ENCODE results near the gene SLC4A11. TPM values are rescaled to one million over a fixed set of nuclear protein-coding genes. Genes with fewer than 3 reads are reported as not detected.
"Not testable (repeated sequence)": the region's sequence is repeated elsewhere in the genome, so short reads cannot be mapped to it uniquely, and the experiment has no call there.

Gene SLC4A11
- total RNA-seq, 1 donor from 2014 or later, result 4.2 TPM

DNA sequence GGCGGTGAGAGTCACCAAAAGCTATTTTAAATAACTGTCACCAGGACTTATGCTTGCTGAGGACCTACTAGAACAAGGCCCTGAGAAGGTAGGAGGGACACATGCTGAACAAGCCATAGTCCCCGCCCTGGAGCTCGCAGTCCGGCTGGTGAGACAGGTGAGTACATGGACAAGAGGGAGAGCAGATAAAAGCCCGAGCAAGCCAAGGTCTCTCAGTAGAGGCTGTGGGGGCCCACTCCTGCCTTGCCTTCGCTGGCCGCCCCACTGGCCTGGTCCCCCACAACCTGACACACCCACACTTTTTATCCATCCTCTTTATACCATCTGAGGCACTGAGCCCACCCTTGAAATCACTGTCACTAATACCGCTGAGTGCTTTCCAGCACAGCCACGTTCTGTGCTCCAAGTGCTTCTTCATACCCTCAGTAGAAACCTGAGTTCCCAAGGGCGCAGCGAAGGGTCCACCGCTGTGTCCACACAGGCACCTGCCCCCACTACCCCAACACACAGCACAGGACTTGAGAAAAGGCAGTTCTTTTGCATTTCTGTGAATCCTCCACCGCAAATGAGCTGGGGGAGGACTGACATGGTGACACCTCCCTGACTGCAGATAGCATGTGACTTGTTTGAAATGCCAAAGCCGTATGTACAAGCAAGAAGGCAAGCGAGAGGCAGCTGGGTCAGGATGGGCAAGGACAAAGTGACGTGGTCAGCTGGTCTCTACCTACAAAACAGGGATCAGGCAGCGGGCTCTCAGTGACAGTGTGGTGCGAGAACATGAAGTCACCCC is 46.6 kb downstream of the SLC4A11 start:
- DNase-seq (ENCODE audit: low spot score), result no peak
- Mint-ChIP-seq H3K4me3 (ENCODE audit: unreplicated experiment) (no peak overlapping the region), H3K27me3 (ENCODE audit: low read depth) (no peaks in the 10 kb centered on the region), H3K4me1 (ENCODE audit: low read depth) (no peaks in the 10 kb centered on the region), H3K9me3 (ENCODE audit: low read depth) (no peaks in the 10 kb centered on the region), H3K27ac (ENCODE audit: unreplicated experiment) (no peak overlapping the region), H3K36me3 (ENCODE audit: low read depth) (peaks cover 36% of the 10 kb centered on the region)
- TF ChIP-seq, protein P1, sequence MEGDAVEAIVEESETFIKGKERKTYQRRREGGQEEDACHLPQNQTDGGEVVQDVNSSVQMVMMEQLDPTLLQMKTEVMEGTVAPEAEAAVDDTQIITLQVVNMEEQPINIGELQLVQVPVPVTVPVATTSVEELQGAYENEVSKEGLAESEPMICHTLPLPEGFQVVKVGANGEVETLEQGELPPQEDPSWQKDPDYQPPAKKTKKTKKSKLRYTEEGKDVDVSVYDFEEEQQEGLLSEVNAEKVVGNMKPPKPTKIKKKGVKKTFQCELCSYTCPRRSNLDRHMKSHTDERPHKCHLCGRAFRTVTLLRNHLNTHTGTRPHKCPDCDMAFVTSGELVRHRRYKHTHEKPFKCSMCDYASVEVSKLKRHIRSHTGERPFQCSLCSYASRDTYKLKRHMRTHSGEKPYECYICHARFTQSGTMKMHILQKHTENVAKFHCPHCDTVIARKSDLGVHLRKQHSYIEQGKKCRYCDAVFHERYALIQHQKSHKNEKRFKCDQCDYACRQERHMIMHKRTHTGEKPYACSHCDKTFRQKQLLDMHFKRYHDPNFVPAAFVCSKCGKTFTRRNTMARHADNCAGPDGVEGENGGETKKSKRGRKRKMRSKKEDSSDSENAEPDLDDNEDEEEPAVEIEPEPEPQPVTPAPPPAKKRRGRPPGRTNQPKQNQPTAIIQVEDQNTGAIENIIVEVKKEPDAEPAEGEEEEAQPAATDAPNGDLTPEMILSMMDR (IDR thresholded peaks at IDR 0.05), result no peak

DNA sequence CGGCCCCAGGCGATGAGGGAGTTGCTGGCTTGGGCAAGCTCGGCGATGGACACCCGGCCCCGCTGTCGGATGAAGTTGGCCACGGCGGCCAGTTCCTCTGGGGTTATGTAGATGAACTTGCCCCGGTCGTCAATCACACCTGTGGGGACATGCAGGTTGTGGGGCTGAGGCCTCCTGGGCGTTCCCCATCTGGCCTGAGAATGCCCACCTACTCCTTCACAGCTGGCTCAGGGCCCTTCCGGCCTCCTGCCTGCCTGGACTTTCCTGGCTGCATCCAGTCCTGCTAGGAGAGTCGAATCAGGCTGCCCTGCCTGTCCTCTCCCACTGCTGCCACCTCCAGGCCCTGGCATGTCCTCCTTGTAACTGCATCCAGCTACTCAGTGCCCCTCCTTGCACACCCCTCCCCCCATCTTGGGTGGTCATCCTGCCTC is 48.3 kb downstream of the SLC4A11 start:
- no peak overlapping the region for H3K4me3 Mint-ChIP-seq (ENCODE audit: unreplicated experiment)
- peaks cover 32% of the 10 kb centered on the region for H3K36me3 Mint-ChIP-seq (ENCODE audit: low read depth)
- DNase-seq (ENCODE audit: low spot score), result no peak
- TF ChIP-seq, protein P1 (IDR thresholded peaks at IDR 0.05), result no peak
- no peaks in the 10 kb centered on the region for H3K27me3 Mint-ChIP-seq (ENCODE audit: low read depth)
- H3K9me3 Mint-ChIP-seq (ENCODE audit: low read depth), result no peaks in the 10 kb centered on the region
- H3K27ac Mint-ChIP-seq (ENCODE audit: unreplicated experiment), result no peak overlapping the region
- H3K4me1 Mint-ChIP-seq (ENCODE audit: low read depth), result no peaks in the 10 kb centered on the region

DNA sequence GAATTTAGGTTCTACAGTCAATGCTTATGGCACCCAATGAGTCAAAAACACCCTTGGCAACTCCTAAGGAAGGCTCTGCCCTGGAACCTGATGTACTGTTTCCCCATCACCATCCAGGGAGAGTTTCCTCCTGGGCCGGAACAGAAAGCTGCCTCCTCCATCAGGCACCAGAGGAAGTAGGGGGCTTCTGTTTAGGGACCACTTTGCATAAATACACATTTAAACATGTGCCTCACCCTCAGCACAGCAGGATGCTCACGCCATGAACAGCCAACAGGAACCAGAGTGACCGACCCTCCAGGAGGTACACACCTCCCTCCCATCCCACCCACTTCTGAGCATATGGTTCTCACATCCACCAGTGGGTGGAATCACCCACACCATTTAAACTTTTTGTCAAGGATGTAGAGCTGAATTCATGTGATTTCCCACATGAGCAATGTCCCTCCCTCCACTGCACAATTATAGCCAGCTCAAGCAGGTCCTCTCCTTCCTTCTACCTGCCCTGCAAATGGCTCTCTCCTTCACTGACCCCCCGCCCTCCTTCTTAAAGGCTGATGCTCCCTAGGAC is 49.3 kb downstream of the SLC4A11 start:
- peaks cover 25% of the 10 kb centered on the region for H3K36me3 Mint-ChIP-seq (ENCODE audit: low read depth)
- DNase-seq (ENCODE audit: low spot score), result no peak
- H3K4me3 Mint-ChIP-seq (ENCODE audit: unreplicated experiment), result no peak overlapping the region
- H3K9me3 Mint-ChIP-seq (ENCODE audit: low read depth), result no peaks in the 10 kb centered on the region
- H3K27me3 Mint-ChIP-seq (ENCODE audit: low read depth), result no peaks in the 10 kb centered on the region
- TF ChIP-seq, protein P1 (IDR thresholded peaks at IDR 0.05), result no peak
- H3K4me1 Mint-ChIP-seq (ENCODE audit: low read depth), result no peaks in the 10 kb centered on the region
- H3K27ac Mint-ChIP-seq (ENCODE audit: unreplicated experiment), result no peak overlapping the region

DNA sequence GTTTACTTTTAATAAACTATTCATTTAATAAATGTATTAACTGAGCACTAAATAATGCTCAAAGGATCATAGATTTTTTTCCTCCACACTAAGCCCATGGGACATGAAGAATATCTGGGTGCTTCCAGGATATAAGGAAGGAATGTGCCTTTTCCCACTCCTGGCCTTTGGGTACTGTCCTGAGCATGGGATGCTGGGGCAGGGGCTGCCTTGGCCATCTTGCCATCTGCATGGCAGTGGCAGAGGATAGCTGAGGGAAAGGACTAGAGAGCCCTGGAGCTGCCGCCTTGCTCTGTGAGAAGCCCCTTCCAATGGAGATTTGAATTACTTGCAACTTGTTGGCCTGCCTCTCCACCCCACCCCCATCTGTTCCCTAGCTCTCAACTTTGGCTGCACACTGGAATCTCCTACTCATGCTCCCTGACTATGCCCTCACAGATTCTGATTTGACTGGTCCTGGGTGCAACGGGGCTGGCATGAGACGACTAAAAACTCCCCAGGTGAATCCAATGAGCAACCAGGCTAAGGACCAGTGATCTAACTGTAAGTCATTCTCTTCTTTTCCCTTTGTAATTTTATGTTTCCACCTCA is 50.1 kb downstream of the SLC4A11 start:
- H3K27me3 Mint-ChIP-seq (ENCODE audit: low read depth), result no peaks in the 10 kb centered on the region
- H3K4me3 Mint-ChIP-seq (ENCODE audit: unreplicated experiment), result no peak overlapping the region
- no peaks in the 10 kb centered on the region for H3K9me3 Mint-ChIP-seq (ENCODE audit: low read depth)
- TF ChIP-seq, protein P1 (IDR thresholded peaks at IDR 0.05), result no peak
- H3K36me3 Mint-ChIP-seq (ENCODE audit: low read depth), result peaks cover 22% of the 10 kb centered on the region
- DNase-seq (ENCODE audit: low spot score), result no peak
- peak overlapping the region; percentile 10 for H3K27ac Mint-ChIP-seq (ENCODE audit: unreplicated experiment)
- H3K4me1 Mint-ChIP-seq (ENCODE audit: low read depth), result no peaks in the 10 kb centered on the region

DNA sequence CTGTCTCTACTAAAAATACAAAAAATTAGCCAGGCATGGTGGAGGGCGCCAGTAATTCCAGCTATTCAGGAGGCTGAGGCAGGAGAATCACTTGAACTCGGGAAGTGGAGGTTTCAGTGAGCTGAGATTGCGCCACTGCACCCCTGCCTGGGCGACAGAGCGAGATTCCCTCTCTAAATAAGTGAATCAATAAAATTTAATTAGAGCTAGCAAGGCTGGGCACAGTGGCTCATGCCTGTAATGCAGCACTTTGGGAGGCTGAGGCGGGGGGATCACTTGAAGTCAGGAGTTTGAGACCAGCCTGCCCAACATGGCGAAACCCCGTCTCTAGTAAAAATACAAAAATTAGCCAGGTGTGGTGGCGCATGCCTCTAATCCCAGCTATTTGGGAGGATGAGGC is 51.1 kb downstream of the SLC4A11 start:
- DNase-seq (ENCODE audit: low spot score); H3K9me3 Mint-ChIP-seq (ENCODE audit: low read depth); H3K27ac Mint-ChIP-seq (ENCODE audit: unreplicated experiment); H3K27me3 Mint-ChIP-seq (ENCODE audit: low read depth); H3K4me3 Mint-ChIP-seq (ENCODE audit: unreplicated experiment); H3K4me1 Mint-ChIP-seq (ENCODE audit: low read depth): not testable (repeated sequence)
- H3K36me3 Mint-ChIP-seq (ENCODE audit: low read depth), result peaks cover 21% of the 10 kb centered on the region

All from chondrocyte (in vitro differentiated cells).